ENCODE data around the gene RSL1D1.
"Not testable (repeated sequence)": the region's sequence is repeated elsewhere in the genome, so short reads cannot be mapped to it uniquely, and the experiment has no call there.

The RSL1D1 gene

GRCh38 chr16:11799509-11800381, 51.6 kb downstream of the RSL1D1 start:
- in situ Hi-C loops (cut with MboI; ENCODE audit: low sequenced_read_pairs): no loop called here

GRCh38 chr16:11799017-11799381, 52.3 kb downstream of the RSL1D1 start:
- in situ Hi-C loops (cut with MboI; ENCODE audit: low sequenced_read_pairs): no loop called here

- in situ Hi-C loops (cut with MboI; ENCODE audit: low sequenced_read_pairs): no loop called here
Observed at GRCh38 chr16:11797957-11798299, 53.4 kb downstream of the RSL1D1 start.

- in situ Hi-C loops (cut with MboI; ENCODE audit: low sequenced_read_pairs): no loop called here
Observed at GRCh38 chr16:11797166-11797956, 54.0 kb downstream of the RSL1D1 start, which contains the start of gene ZC3H7A. TSS of gene ZC3H7A (minus strand) at chr16:11797258. CDS start at chr16:11782354, 14,904 bp downstream.

- in situ Hi-C loops (cut with MboI; ENCODE audit: low sequenced_read_pairs): no loop called here
Observed at GRCh38 chr16:11796227-11797165, 54.8 kb downstream of the RSL1D1 start.

- in situ Hi-C loops (cut with MboI; ENCODE audit: low sequenced_read_pairs): no loop called here
Observed at GRCh38 chr16:11795887-11796226, 55.5 kb downstream of the RSL1D1 start.

- in situ Hi-C loops (cut with MboI; ENCODE audit: low sequenced_read_pairs): no loop called here
Observed at GRCh38 chr16:11794996-11795886, 56.1 kb downstream of the RSL1D1 start.

- in situ Hi-C loops (cut with MboI; ENCODE audit: low sequenced_read_pairs): no loop called here
Observed at GRCh38 chr16:11794447-11794846, 56.9 kb downstream of the RSL1D1 start.

GRCh38 chr16:11793840-11794239, 57.5 kb downstream of the RSL1D1 start:
- in situ Hi-C loops (cut with MboI; ENCODE audit: low sequenced_read_pairs): no loop called here

- in situ Hi-C loops (cut with MboI; ENCODE audit: low sequenced_read_pairs): no loop called here
Observed at GRCh38 chr16:11792410-11793241, 58.7 kb downstream of the RSL1D1 start.

- in situ Hi-C loops (cut with MboI; ENCODE audit: low sequenced_read_pairs): no loop called here
Observed at GRCh38 chr16:11791144-11791828, 60.1 kb downstream of the RSL1D1 start.

GRCh38 chr16:11788914-11789313, 62.4 kb downstream of the RSL1D1 start:
- in situ Hi-C loops (cut with MboI; ENCODE audit: low sequenced_read_pairs): no loop called here

- in situ Hi-C loops (cut with MboI; ENCODE audit: low sequenced_read_pairs): not testable (repeated sequence)
Observed at GRCh38 chr16:11784980-11785599, 66.3 kb downstream of the RSL1D1 start.

GRCh38 chr16:11784381-11784780, 67.0 kb downstream of the RSL1D1 start:
- in situ Hi-C loops (cut with MboI; ENCODE audit: low sequenced_read_pairs): not testable (repeated sequence)

- in situ Hi-C loops (cut with MboI; ENCODE audit: low sequenced_read_pairs): no loop called here
Observed at GRCh38 chr16:11784038-11784369, 67.3 kb downstream of the RSL1D1 start.
